ENCODE measurements around the gene GRIFIN.

- TF ChIP-seq CTCF (IDR thresholded peaks at IDR 0.05) = no peak
- no peak for TF ChIP-seq POLR2A (IDR thresholded peaks at IDR 0.05)
Measured at GRCh38 chr7:2478399-2478785, 2.2 kb upstream of the GRIFIN start.
